Measurements from ENCODE around the gene CCDC91.
"Not testable (repeated sequence)": the region's sequence is repeated elsewhere in the genome, so short reads cannot be mapped to it uniquely, and the experiment has no call there.

Gene CCDC91

GRCh38 chr12:28184375-28184774 is 5.9 kb upstream of the CCDC91 start:
- DNase-seq = no peak

GRCh38 chr12:28186500-28186899 is 3.8 kb upstream of the CCDC91 start:
- DNase-seq = no peak

GRCh38 chr12:28189784-28190320 is 404 bp upstream of the CCDC91 start:
- peak in 1 of 5 experiments; percentile 62 for DNase-seq

GRCh38 chr12:28191051-28192048 is 1.1 kb downstream of the CCDC91 start:
- peak in 3 of 5 experiments; percentile 30 to 60 (median 48) for DNase-seq

GRCh38 chr12:28192125-28192524 is 1.9 kb downstream of the CCDC91 start:
- DNase-seq = no peak

GRCh38 chr12:28194621-28195020 is 4.4 kb downstream of the CCDC91 start:
- DNase-seq = not testable (repeated sequence)

- not testable (repeated sequence) for DNase-seq
These were observed 10.9 kb downstream of the CCDC91 start for GRCh38 chr12:28201136-28201535.

- DNase-seq = no peak
These were observed 12.3 kb downstream of the CCDC91 start for GRCh38 chr12:28202374-28203130.

- no peak for DNase-seq
These were observed 19.5 kb downstream of the CCDC91 start for GRCh38 chr12:28209782-28210181.

GRCh38 chr12:28212182-28212581 is 21.9 kb downstream of the CCDC91 start:
- DNase-seq = no peak

- no peak for DNase-seq
These were observed 24.8 kb downstream of the CCDC91 start for GRCh38 chr12:28215021-28215420.

GRCh38 chr12:28216016-28216415 is 25.8 kb downstream of the CCDC91 start:
- DNase-seq = no peak

- no peak for DNase-seq
These were observed 27.5 kb downstream of the CCDC91 start for GRCh38 chr12:28217805-28218204.

- no peak for DNase-seq
These were observed 28.6 kb downstream of the CCDC91 start for GRCh38 chr12:28218875-28219274.

- no peak for DNase-seq
These were observed 29.6 kb downstream of the CCDC91 start for GRCh38 chr12:28219827-28220226.

GRCh38 chr12:28222081-28222700 is 31.9 kb downstream of the CCDC91 start:
- peak in 4 of 5 experiments; percentile 19 to 73 (median 47) for DNase-seq

- peak in 2 of 5 experiments; percentile 9 to 71 for DNase-seq
These were observed 32.8 kb downstream of the CCDC91 start for GRCh38 chr12:28223025-28223554.

- DNase-seq = peak in 1 of 5 experiments; percentile 37
These were observed 33.6 kb downstream of the CCDC91 start for GRCh38 chr12:28223858-28224257.

- DNase-seq = no peak
These were observed 36.4 kb downstream of the CCDC91 start for GRCh38 chr12:28226705-28227104.

- DNase-seq = no peak
These were observed 37.0 kb downstream of the CCDC91 start for GRCh38 chr12:28227251-28227650.

- no peak for DNase-seq
These were observed 41.0 kb downstream of the CCDC91 start for GRCh38 chr12:28231248-28231647.

- DNase-seq = peak in 1 of 5 experiments; percentile 27
These were observed 42.1 kb downstream of the CCDC91 start for GRCh38 chr12:28232211-28232928.
